GM12878 (cell line): ENCODE results near the gene ATP6V1G3.

Source experiments
- GABPA ChIP-seq: IDR thresholded peaks from 2 replicates; pipeline ENCODE4 v1.6.1; 2014; ENCODE audit warnings: antibody characterized with exemption, low read depth, mild to moderate bottlenecking, inconsistent platforms
- RAD21 ChIP-seq: IDR thresholded peaks from 2 replicates; pipeline ENCODE4 v1.6.1; 2011; ENCODE audit warnings: mild to moderate bottlenecking, low read depth, low read length, moderate library complexity; ENCODE audit not compliant: insufficient read depth
- TCF7 ChIP-seq: IDR thresholded peaks from 2 replicates; pipeline ENCODE4 v1.6.1; 2014; ENCODE audit warnings: antibody characterized with exemption, borderline replicate concordance
- ZNF274 ChIP-seq: IDR thresholded peaks from one replicate; pipeline ENCODE4 v1.8.0; 2011; ENCODE audit not compliant: insufficient read length, insufficient read depth
- TF ChIP-seq, protein P1 (sequence below), 3 experiments: IDR thresholded peaks in 2 of 3; conservative IDR thresholded peaks in 1 of 3; 2 replicates each; pipeline ENCODE4 v1.5.1; 2011; ENCODE audit warnings: low read depth in 3 of 3, low read length in 3 of 3, mild to moderate bottlenecking in 3 of 3, control low read depth in 2 of 3, moderate library complexity in 2 of 3, inconsistent platforms in 1 of 3, mixed read lengths in 1 of 3; ENCODE audit not compliant: control insufficient read depth in 2 of 3, insufficient read depth in 1 of 3; ENCODE audit errors: extremely low read depth in 1 of 3
- TF ChIP-seq, protein P2 (sequence below): IDR thresholded peaks from 2 replicates; pipeline ENCODE4 v1.6.1; 2012; ENCODE audit warnings: mild to moderate bottlenecking, low read depth, low read length

DNA sequence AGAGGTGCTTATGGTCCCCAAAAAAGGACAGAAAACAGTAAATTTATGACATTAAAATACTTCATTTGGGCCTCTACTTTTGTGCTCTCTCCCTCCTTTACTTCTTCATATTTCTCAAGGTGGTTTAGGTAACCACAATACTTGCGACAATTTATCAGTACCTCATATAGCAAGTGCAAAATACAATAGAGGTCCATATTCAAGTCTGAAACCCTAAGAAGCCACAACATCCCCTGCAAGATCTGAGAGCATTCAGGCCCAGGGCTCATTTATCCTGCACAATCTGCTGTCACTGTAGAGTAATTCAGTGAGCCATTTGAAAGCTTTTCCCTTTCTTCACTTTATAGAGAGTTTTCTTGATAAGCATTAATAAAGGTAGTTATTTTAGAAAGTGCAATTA lies 24.2 kb upstream of the ATP6V1G3 start:
- TF ChIP-seq, protein P1, sequence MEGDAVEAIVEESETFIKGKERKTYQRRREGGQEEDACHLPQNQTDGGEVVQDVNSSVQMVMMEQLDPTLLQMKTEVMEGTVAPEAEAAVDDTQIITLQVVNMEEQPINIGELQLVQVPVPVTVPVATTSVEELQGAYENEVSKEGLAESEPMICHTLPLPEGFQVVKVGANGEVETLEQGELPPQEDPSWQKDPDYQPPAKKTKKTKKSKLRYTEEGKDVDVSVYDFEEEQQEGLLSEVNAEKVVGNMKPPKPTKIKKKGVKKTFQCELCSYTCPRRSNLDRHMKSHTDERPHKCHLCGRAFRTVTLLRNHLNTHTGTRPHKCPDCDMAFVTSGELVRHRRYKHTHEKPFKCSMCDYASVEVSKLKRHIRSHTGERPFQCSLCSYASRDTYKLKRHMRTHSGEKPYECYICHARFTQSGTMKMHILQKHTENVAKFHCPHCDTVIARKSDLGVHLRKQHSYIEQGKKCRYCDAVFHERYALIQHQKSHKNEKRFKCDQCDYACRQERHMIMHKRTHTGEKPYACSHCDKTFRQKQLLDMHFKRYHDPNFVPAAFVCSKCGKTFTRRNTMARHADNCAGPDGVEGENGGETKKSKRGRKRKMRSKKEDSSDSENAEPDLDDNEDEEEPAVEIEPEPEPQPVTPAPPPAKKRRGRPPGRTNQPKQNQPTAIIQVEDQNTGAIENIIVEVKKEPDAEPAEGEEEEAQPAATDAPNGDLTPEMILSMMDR (IDR thresholded peaks at IDR 0.05 in 2 of 3, conservative IDR thresholded peaks at IDR 0.05 in 1 of 3; ENCODE audit: control insufficient read depth in 2 of 3, extremely low read depth in 1 of 3, insufficient read depth in 1 of 3, low read depth in 3 of 3, low read length in 3 of 3): no peak
- TF ChIP-seq RAD21 (no peak), GABPA (no peak), ZNF274 (no peak), TCF7 (no peak)
- TF ChIP-seq, protein P2, sequence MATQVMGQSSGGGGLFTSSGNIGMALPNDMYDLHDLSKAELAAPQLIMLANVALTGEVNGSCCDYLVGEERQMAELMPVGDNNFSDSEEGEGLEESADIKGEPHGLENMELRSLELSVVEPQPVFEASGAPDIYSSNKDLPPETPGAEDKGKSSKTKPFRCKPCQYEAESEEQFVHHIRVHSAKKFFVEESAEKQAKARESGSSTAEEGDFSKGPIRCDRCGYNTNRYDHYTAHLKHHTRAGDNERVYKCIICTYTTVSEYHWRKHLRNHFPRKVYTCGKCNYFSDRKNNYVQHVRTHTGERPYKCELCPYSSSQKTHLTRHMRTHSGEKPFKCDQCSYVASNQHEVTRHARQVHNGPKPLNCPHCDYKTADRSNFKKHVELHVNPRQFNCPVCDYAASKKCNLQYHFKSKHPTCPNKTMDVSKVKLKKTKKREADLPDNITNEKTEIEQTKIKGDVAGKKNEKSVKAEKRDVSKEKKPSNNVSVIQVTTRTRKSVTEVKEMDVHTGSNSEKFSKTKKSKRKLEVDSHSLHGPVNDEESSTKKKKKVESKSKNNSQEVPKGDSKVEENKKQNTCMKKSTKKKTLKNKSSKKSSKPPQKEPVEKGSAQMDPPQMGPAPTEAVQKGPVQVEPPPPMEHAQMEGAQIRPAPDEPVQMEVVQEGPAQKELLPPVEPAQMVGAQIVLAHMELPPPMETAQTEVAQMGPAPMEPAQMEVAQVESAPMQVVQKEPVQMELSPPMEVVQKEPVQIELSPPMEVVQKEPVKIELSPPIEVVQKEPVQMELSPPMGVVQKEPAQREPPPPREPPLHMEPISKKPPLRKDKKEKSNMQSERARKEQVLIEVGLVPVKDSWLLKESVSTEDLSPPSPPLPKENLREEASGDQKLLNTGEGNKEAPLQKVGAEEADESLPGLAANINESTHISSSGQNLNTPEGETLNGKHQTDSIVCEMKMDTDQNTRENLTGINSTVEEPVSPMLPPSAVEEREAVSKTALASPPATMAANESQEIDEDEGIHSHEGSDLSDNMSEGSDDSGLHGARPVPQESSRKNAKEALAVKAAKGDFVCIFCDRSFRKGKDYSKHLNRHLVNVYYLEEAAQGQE: no peak
